HepG2 (cell line): Measurements from ENCODE around the gene CD58. TPM values are rescaled to one million over a fixed set of nuclear protein-coding genes. Genes with fewer than 3 reads are reported as not detected.

Experiments
- AHR ChIP-seq: IDR thresholded peaks from 2 replicates; pipeline ENCODE4 v1.6.1; 2018; ENCODE audit warnings: missing genetic modification reagents, missing compliant biosample characterization
- CENPBD1 ChIP-seq: sonication (generic); formaldehyde crosslinking; IDR thresholded peaks from 2 replicates; pipeline ENCODE4 v1.8.0; 2022; ENCODE audit warnings: missing genetic modification reagents, low read depth, mild to moderate bottlenecking, borderline replicate concordance
- ELF4 ChIP-seq: sonication (generic); formaldehyde crosslinking; IDR thresholded peaks from 2 replicates; pipeline ENCODE4 v1.5.0; 2020; ENCODE audit warnings: missing genetic modification reagents, mild to moderate bottlenecking, moderate library complexity, borderline replicate concordance
- EZH2 ChIP-seq: conservative IDR thresholded peaks from 2 replicates; pipeline ENCODE4 v1.6.1; 2012; ENCODE audit warnings: mild to moderate bottlenecking, low read depth, low read length, moderate library complexity
- HHEX ChIP-seq: IDR thresholded peaks from 2 replicates; pipeline ENCODE4 v1.6.1; 2016; ENCODE audit warnings: control low read depth
- HMG20B ChIP-seq: conservative IDR thresholded peaks from 2 replicates; pipeline ENCODE4 v1.6.1; 2016; ENCODE audit warnings: missing genetic modification reagents, missing compliant biosample characterization
- HNF4G ChIP-seq, 2 experiments: sonication (generic) in 1 of 2; formaldehyde crosslinking in 1 of 2; IDR thresholded peaks; 2 replicates each; pipeline versions ENCODE4 v1.4.0 to v1.6.1; 2011 to 2020; ENCODE audit warnings: borderline replicate concordance in 2 of 2, low read depth in 2 of 2, mild to moderate bottlenecking in 2 of 2, low read length in 1 of 2, missing genetic modification reagents in 1 of 2, moderate library complexity in 1 of 2
- NPAS2 ChIP-seq: sonication (generic); formaldehyde crosslinking; IDR thresholded peaks from 2 replicates; pipeline ENCODE4 v1.8.0; 2022; ENCODE audit warnings: mild to moderate bottlenecking, missing genetic modification reagents, borderline replicate concordance
- PITX1 ChIP-seq: sonication (generic); formaldehyde crosslinking; IDR thresholded peaks from 2 replicates; pipeline ENCODE4 v1.5.1; 2020; ENCODE audit warnings: mild to moderate bottlenecking, missing genetic modification reagents
- SMAD1 ChIP-seq: sonication (generic); formaldehyde crosslinking; IDR thresholded peaks from 2 replicates; pipeline ENCODE4 v1.4.0; 2020; ENCODE audit warnings: missing genetic modification reagents, low read depth, mild to moderate bottlenecking, borderline replicate concordance
- SOX13 ChIP-seq, 3 experiments: fragments of 450-650 bp in 1 of 3; sonication (generic) in 1 of 3; formaldehyde crosslinking in 1 of 3; IDR thresholded peaks in 2 of 3; conservative IDR thresholded peaks in 1 of 3; 2 replicates each; pipeline versions ENCODE4 v1.5.0 to v1.6.1; 2016 to 2020; ENCODE audit warnings: antibody characterized with exemption in 1 of 3, mild to moderate bottlenecking in 1 of 3, missing compliant biosample characterization in 1 of 3, missing genetic modification reagents in 1 of 3, moderate library complexity in 1 of 3
- THYN1 ChIP-seq: sonication (generic); formaldehyde crosslinking; IDR thresholded peaks from 2 replicates; pipeline ENCODE4 v1.8.1; 2023; ENCODE audit warnings: low read depth, mild to moderate bottlenecking, moderate library complexity, missing genetic modification reagents, borderline replicate concordance
- TOPORS ChIP-seq: sonication (generic); formaldehyde crosslinking; IDR thresholded peaks from 2 replicates; pipeline ENCODE4 v1.8.0; 2023; ENCODE audit warnings: mild to moderate bottlenecking, missing genetic modification reagents
- ZFP36L1 ChIP-seq: sonication (generic); formaldehyde crosslinking; IDR thresholded peaks from 2 replicates; pipeline ENCODE4 v1.8.0; 2022; ENCODE audit warnings: mild to moderate bottlenecking, missing genetic modification reagents, moderate library complexity
- ZNF232 ChIP-seq: sonication (generic); formaldehyde crosslinking; IDR thresholded peaks from 2 replicates; pipeline ENCODE4 v1.4.0; 2020; ENCODE audit warnings: missing genetic modification reagents, borderline replicate concordance
- ZNF281 ChIP-seq: sonication (generic); formaldehyde crosslinking; IDR thresholded peaks from 2 replicates; pipeline ENCODE4 v1.4.0; 2020; ENCODE audit warnings: missing genetic modification reagents, borderline replicate concordance
- ZNF619 ChIP-seq: sonication (generic); formaldehyde crosslinking; IDR thresholded peaks from 2 replicates; pipeline ENCODE4 v1.4.0; 2020; ENCODE audit warnings: mild to moderate bottlenecking, missing genetic modification reagents
- ZNF709 ChIP-seq: sonication (generic); formaldehyde crosslinking; IDR thresholded peaks from 2 replicates; pipeline ENCODE4 v1.5.0; 2020; ENCODE audit warnings: mild to moderate bottlenecking, missing genetic modification reagents
- polyA plus RNA-seq, 8 experiments: library from polyadenylated mRNA; depleted of rRNA in 3 of 8; stranded (reverse) in 7 of 8; unstranded in 1 of 8; fragments of >200 nt; fragmentation: Illumina TruSeq in 4 of 8; extraction: Trizol in 4 of 8; gene quantifications; 2 replicates each; pipeline versions ENCODE4 v1.2.1 to v1.2.3, GENCODE V29; 2011 to 2016; ENCODE audit warnings: low read depth in 4 of 8, missing spikeins in 1 of 8, mixed read lengths in 1 of 8; ENCODE audit not compliant: insufficient read depth in 1 of 8
- total RNA-seq, 5 experiments: library from RNA; depleted of rRNA; stranded (reverse); fragments of >200 nt; fragmentation: Illumina TruSeq; extraction: Trizol; gene quantifications; 2 replicates each; pipeline ENCODE4 v1.2.3, GENCODE V29; 2016; ENCODE audit warnings: low read depth in 1 of 5
- TF ChIP-seq, protein P1 (sequence below): sonication (generic); formaldehyde crosslinking; IDR thresholded peaks from 2 replicates; pipeline ENCODE4 v1.4.0; 2020; ENCODE audit warnings: mild to moderate bottlenecking, missing genetic modification reagents, borderline replicate concordance

CD58 gene
- total and polyA plus RNA-seq, 2 of the 13 experiments (the other 11 are each of a cell fraction or from before 2014, with no cell fraction given) = 9.4 to 13.5 TPM

- no peak for TF ChIP-seq ZNF281 (CRISPR knock-in tag)
- TF ChIP-seq CENPBD1 (CRISPR knock-in tag) = no peak
- TF ChIP-seq TOPORS (CRISPR knock-in tag) = no peak
- no peak for TF ChIP-seq ZNF709 (CRISPR knock-in tag)
- TF ChIP-seq HHEX (CRISPR knock-in tag) = peak; percentile 28; the same call in 1 of the 2 replicates
- no peak for TF ChIP-seq ELF4
- 0 out of 2 replicates have a peak, but pooled peaks have one; percentile 27 for TF ChIP-seq HNF4G (IDR thresholded peaks at IDR 0.05; ENCODE audit: borderline replicate concordance, low read depth, low read length)
- TF ChIP-seq HNF4G (CRISPR knock-in tag; IDR thresholded peaks at IDR 0.05; ENCODE audit: borderline replicate concordance, low read depth) = peak; percentile 64; the same call in 1 of the 2 replicates
- TF ChIP-seq SMAD1 (CRISPR knock-in tag) = peak; percentile 72; the same call in 1 of the 2 replicates
- TF ChIP-seq ZNF619 (CRISPR knock-in tag) = 0 out of 2 replicates have a peak, but pooled peaks have one; percentile 46
- TF ChIP-seq HMG20B = no peak
- TF ChIP-seq ZNF232 (CRISPR knock-in tag) = peak; percentile 72; the same call in 1 of the 2 replicates
- TF ChIP-seq PITX1 = peak; percentile 51; the same call in 1 of the 2 replicates
- TF ChIP-seq, protein P1, sequence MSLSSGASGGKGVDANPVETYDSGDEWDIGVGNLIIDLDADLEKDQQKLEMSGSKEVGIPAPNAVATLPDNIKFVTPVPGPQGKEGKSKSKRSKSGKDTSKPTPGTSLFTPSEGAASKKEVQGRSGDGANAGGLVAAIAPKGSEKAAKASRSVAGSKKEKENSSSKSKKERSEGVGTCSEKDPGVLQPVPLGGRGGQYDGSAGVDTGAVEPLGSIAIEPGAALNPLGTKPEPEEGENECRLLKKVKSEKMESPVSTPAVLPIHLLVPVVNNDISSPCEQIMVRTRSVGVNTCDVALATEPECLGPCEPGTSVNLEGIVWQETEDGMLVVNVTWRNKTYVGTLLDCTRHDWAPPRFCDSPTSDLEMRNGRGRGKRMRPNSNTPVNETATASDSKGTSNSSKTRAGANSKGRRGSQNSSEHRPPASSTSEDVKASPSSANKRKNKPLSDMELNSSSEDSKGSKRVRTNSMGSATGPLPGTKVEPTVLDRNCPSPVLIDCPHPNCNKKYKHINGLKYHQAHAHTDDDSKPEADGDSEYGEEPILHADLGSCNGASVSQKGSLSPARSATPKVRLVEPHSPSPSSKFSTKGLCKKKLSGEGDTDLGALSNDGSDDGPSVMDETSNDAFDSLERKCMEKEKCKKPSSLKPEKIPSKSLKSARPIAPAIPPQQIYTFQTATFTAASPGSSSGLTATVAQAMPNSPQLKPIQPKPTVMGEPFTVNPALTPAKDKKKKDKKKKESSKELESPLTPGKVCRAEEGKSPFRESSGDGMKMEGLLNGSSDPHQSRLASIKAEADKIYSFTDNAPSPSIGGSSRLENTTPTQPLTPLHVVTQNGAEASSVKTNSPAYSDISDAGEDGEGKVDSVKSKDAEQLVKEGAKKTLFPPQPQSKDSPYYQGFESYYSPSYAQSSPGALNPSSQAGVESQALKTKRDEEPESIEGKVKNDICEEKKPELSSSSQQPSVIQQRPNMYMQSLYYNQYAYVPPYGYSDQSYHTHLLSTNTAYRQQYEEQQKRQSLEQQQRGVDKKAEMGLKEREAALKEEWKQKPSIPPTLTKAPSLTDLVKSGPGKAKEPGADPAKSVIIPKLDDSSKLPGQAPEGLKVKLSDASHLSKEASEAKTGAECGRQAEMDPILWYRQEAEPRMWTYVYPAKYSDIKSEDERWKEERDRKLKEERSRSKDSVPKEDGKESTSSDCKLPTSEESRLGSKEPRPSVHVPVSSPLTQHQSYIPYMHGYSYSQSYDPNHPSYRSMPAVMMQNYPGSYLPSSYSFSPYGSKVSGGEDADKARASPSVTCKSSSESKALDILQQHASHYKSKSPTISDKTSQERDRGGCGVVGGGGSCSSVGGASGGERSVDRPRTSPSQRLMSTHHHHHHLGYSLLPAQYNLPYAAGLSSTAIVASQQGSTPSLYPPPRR = peak; percentile 65; the same call in 1 of the 2 replicates
- no peak for TF ChIP-seq SOX13 (IDR thresholded peaks at IDR 0.05)
- TF ChIP-seq SOX13 (CRISPR knock-in tag; conservative IDR thresholded peaks at IDR 0.05 in 1 of 2, IDR thresholded peaks at IDR 0.05 in 1 of 2) = peak in 1 of 2 experiments; percentile 88; a peak in 2 of 4 replicates
- no peak for TF ChIP-seq EZH2
- no peak for TF ChIP-seq NPAS2 (CRISPR knock-in tag)
- no peak for TF ChIP-seq AHR (CRISPR knock-in tag)
- no peak for TF ChIP-seq THYN1 (CRISPR knock-in tag)
- TF ChIP-seq ZFP36L1 (CRISPR knock-in tag) = no peak
Observed at GRCh38 chr1:116485071-116485735, 85.6 kb downstream of the CD58 start (continued).
